Effector CD8-positive, alpha-beta T cell (primary cell): ENCODE measurements around the gene KCNAB3.

Source experiments
- DNase-seq: peaks from one replicate; lab custom pipeline; 2025; lab: John Stamatoyannopoulos, UW

Gene KCNAB3

DNA sequence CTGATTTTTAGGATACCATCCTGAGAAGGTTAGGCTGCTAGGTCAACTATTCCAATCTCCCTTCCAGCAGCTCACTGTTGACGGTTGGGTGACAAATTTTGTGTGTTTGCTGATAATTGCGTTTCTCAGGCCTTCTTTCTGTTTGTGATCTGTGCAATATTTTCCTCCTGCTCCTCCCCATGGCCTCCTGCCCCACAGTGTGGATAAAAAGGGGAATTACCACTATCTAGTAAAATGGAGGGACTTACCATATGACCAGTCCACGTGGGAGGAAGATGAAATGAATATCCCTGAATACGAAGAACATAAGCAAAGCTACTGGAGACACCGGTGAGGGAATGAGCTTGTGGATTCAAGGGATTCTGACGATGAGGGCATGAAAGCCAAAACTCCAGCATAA, 31.9 kb downstream of the KCNAB3 start:
- no peak for DNase-seq

DNA sequence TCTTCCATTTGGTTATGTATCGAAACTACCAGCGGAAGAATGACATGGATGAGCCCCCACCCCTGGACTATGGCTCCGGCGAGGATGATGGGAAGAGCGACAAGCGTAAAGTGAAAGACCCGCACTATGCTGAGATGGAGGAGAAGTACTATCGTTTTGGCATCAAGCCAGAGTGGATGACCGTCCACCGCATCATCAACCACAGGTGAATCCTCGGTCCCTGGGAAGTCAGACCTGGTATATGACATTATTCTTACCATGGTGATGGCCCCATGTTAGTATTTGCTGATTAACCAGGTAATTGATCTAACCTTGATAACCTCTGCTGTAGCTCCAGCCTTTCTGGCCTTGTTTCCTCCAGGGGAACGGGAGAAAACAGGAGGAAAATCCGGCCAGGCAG, 32.6 kb downstream of the KCNAB3 start:
- DNase-seq = no peak

DNA sequence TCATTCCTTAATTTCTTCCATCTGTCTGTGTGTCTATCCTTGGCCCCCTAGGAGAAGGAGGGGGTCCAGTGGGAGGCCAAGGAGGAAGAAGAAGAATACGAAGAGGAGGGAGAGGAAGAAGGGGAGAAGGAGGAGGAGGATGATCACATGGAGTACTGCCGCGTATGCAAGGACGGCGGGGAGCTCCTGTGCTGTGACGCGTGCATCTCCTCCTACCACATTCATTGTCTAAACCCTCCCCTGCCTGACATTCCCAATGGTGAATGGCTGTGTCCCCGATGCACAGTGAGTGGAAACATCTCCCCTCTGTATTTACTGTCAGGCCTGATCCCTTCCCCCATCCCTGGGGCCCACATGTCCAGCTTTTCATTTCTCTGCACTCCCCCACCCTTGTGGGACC, 34.8 kb downstream of the KCNAB3 start:
- DNase-seq = no peak

DNA sequence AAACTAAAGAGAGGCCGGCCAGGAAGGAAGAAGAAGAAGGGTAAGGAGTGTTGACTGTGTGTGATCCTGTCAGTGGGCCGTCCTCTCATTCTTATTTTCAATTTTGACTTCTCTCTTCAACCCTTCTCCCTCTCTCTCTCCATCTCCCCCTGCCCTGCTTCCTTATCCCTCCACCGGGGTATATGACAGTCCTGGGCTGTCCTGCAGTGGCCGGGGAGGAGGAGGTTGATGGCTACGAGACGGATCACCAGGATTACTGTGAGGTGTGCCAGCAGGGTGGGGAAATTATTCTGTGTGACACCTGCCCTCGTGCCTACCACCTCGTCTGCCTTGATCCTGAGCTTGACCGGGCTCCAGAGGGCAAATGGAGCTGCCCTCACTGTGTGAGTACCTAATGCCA, 35.4 kb downstream of the KCNAB3 start:
- no peak for DNase-seq

DNA sequence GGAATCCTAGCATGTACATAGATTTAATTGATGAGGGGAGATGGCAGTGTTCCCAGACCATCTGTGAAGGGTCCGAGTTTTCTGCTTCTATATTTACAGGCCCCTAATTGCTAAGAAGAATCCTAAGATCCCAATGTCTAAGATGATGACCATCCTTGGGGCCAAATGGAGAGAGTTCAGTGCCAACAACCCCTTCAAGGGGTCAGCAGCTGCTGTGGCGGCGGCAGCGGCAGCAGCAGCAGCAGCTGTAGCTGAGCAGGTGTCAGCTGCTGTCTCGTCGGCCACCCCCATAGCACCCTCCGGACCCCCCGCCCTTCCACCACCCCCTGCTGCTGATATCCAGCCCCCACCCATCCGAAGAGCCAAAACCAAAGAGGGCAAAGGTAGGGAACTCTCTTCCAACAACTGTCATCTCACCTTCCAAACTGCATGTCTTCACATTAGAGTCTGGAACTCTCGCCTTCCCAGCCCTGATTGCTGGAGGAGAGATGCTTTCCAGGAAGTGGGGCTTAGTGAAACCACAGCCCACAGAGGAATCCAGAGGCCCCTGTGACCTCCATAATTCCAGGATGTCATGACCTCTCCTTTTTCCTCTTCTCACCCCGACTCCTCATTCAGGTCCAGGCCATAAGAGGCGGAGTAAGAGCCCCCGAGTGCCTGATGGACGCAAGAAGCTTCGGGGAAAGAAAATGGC, 36.3 kb downstream of the KCNAB3 start:
- no peak for DNase-seq

DNA sequence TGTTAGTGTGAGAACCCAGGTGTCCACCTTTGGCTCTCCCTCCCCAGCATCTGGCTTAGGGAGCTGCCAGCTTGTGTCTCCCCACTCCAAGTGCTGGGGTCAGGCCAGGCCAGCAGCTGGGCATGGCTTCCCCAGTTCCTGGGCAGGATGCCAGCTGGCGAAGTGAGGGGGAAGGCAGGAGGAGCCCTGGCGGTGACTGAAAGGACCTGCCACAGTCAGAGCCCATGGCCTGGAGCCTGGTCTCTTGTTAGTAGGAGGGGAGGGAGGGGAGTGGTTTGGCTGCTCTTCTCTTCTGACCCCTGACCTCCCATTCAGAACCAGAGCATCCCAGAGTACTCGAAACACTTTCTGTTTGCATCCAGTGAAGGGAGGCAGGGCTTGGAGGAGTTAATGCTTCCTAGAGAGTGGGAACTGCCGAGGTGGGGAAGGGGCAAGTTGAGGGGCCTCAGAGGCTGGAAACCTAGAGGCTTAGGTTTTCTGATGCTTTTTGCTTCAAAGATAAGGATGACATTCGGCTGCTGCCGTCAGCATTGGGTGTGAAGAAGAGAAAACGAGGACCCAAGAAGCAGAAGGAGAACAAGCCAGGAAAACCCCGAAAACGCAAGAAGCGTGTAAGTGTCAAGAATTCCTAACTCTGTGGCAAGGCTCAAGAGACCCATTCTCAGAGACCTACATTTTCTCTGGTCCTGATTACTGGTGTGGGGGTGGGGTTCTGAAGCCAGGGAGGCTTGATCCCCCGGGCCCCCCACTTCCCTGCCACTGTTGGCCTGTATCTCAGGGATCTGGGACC, 40.3 kb downstream of the KCNAB3 start:
- peak; percentile 21 for DNase-seq

DNA sequence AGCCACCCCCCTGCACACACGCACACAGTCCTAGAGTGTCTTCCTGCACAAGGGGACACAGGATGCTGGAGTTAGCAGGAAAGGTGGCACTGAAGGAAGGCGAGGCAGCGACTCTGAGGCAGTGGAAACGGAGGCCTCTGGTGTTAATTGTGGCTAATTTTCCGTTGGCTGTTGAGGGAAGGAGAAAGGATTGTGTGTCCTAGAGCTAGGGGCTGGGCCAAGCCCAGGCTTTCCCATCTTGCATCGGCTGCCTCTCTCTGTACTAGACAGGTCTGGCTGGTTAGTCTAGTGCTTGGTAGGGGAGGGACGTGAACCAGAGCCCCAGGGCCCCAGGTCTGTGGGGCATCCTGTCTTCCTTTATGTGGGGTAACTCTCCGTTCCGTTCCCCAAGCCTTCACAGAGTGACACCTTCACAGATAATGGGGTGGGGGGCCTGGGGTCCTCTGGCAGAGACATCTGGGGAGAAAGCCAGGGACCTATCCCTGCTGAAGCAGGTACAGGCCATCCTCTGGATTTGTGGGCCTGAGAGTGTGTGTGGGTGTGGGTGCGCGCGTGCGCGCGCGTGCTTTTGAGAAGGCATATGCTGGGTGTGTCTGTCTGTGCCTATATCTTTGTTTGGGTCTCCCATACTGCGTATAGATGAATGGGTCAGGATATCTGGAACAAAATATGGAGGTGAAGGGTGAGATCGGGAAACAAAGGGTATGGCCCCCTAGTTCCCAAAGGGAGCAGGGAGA, 41.3 kb downstream of the KCNAB3 start, which contains the start of gene CHD3:
Gene CHD3, plus strand, starts transcription at position 606 of the 737 bp plus-strand sequence. CDS start 212 bp downstream, outside the sequence.
- DNase-seq = no peak

DNA sequence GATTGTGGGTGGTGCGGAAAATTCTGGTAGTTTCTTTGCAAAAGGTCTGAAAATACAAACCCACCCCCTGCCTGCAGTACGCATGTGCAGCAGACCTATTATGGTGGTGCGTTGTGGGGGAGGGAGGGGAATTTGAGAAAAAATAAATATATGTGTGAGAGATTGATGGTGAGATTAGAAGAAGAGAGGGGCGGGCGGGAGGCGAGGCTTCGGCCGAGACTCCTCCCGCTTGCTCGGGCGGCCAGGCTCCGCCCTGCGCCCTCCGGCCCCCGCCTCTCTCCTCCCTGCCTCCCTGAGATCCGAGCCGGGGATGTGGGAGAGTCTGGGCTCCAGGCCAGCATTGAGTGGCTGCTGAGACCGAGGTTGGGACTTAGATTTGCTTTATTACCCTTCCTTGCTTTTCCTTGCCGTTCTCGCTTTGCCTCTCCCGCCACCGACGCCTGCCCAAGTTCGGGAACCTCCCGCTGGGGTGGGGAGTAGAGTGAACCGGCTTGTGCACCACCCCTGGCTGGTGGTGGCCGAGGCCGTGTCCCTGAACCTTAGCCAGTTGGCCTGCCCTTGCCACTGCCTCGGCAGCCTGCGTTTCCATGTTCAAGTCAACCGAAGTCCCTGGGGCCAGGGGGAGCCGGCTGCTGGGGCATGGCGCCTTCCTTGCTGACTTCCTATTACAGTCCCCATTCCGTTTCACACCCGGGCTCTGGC, 42.0 kb downstream of the KCNAB3 start:
- peak; percentile 80 for DNase-seq

GRCh38 chr17:7887038-7887481, 42.6 kb downstream of the KCNAB3 start:
- no peak for DNase-seq

DNA sequence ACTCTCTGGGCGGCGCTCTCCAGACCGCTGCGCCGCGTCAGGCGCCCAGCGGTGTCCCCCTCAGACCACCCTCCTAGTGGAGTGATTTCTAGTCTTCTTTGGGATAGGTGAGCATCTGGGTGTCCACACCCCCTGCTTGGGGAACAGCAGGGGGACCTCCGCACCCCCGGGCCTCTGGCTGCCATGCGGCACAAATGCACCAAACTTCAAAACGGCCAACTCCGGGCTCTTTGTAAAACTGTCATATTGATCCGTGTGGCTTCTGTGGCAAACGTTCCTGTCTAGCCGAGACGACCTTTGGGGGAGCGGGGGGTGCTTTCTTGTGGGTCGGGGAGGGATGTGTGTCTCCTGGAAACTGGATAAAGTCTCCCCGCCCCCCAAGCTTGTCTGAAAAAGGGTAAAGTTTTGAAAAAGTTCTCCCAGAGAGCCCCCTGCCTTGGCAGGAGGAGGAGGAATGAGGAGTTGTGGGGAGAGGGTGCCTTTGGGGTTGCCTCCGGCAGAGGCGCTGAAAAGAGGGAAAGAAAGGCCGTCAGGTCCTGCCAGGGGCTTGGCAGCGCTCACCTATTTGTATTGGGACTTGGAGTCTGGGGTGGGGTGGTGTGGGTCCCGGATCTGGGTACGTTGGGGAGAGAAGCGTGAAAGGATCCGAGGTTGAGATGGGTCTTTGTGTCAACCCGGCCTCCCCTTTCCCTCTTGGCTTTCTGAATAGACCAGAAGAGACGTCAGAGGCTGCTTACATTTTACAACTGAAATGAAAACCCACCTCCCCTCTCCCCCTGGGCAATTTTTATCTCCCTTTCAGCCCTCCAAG, 43.2 kb downstream of the KCNAB3 start:
- DNase-seq = peak; percentile 65

DNA sequence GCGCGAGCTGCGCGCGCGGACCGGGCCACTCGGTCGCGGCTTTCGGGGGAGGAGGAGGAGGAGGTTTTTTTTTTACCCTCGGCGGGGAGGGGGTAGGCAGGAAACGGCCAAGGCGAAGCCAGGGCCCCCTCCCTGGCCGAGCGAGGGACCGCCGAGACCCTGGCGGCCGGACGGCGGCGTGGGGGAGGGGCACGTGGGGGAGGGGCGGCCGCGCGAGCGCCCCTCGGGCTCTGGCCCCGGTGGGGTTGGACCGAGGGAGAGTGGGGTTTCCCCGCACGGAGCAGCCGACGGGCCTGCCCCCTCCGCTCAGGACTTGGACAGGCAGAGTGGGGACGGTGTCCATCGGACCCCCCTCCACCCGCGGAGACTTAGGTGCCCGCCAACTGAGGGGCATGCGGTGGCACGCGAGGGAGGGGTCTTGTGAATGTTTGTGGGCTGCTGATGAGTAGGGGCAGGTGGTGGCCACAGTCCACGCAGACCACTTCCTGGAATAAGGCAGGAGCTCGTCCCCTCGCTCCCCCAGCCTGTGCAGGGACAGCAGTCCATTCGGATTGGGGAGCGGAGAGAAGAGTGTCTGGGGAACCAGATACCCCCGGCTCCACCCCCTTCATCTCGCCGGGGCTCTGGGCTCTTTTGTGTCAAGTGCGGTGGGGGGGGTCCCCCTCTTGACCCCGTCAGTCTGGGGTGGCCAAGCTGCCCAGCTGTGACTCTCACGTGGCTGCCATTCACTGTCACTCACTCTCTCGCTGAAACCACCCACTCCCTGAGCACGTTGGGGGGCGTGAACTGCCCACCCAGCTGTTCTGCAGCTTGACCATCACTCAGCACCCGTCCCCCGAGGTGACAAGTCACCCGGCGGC, 44.1 kb downstream of the KCNAB3 start:
- DNase-seq = peak; percentile 29

GRCh38 chr17:7884581-7885366, 44.9 kb downstream of the KCNAB3 start:
- DNase-seq = peak; percentile 9

- DNase-seq = peak; percentile 34
These were observed 45.8 kb downstream of the KCNAB3 start for GRCh38 chr17:7883781-7884386.

- no peak for DNase-seq
These were observed 47.0 kb downstream of the KCNAB3 start for GRCh38 chr17:7882629-7883028.

DNA sequence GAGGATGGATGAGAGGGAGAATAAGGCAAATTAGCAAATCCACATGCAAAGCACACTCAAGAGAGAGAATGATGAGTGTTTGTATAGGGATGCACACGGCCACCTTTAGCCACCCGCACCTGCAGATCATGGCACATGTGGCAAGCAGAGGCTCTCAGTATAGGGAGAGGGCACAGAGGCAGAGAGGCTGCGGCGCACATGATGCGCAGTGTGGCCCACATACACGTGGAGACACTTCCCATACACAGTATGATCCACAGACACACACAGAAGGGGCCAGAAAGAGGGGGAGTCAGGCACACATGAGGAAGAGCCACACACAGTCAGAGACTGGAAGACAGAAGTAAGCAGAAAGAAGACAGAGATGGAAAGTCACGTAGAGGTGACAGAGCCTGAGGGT, 47.6 kb downstream of the KCNAB3 start:
- DNase-seq = no peak

DNA sequence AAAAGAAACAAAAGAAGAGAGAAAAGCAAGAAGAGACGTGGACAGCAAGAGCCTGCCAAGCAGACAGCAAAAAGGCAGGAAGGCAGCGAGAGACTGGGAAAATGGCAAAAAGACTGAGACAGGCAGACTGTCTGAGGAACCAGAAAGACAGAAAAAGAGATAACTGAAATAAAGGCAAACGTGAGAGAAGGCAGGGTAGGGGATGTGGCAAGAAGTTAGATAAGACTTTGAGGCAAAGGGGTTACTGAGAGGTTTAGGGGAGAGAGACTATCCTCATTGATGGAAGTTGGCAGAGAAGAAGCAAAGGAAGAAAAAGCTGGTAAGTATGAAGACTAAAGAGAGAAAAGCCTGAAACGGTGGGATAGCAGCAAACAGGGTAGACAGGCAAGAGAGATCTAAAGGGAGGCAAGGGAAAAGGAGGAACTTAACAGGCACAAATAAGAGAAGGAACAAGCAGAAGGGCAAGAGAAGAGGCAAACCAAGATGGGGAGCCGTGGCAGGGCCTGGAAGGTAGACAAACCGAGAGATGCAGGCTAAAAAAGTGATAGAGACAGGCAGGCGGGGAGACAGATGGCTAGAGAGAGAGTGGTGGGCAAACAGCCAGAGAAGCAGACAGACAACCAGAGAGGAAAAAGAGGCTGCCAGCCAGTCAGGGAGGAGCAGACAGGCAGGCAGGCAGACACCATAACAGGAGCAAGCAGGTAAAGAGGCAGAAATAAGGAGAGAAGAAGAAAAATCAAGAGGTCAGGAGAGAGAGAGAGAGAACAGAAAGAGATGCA, 48.2 kb downstream of the KCNAB3 start:
- no peak for DNase-seq

DNA sequence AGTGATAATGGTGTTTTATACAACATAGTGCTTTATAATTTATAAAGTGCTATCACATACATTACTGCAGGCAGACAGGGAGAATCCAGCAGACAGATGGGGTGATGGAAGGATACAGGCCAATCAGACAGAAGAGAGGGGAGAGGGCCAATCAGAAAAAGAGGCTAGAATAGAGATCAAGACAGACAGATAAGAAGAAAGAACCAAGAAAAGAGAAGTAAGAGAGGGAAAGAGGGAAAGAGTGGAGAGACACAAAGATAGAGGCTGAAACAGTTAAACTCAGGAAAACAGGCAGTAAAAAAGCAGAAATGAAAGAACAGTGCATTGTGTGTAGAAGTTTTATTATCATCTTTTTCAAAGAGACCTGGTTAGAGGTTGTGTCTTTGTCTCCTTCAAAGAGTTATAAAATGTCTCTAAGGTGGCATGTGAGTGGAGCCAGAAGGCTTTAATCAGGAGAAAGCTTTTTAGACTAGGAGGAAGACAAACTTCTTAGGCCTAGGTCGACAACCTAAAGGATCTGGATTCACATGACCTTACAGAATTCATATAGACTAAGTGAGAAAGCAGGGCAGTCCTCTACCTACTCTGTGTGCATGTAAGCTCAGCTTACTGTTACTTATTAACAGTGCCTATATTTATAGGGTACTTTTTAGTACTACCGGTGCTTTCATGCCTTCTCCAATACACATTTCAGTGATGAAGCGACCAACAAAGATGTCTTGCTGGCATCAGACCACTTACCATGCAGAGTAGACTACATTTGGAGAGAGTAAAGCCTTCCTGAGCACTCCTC, 49.4 kb downstream of the KCNAB3 start:
- no peak for DNase-seq
